Glomerular visceral epithelial cell (primary cell): Measurements from ENCODE around the gene NOX1.

ENCODE experiments used
- DNase-seq: peaks from one replicate; pipeline ENCODE4 v3.0.0-alpha.2; 2016; ENCODE audit errors: extremely low spot score

Gene NOX1

GRCh38 chrX:100874325-100874724 is at the start of gene NOX1:
TSS of gene NOX1 (minus strand) at chrX:100874359. CDS start at chrX:100874139, 220 bp downstream.
- no peak for DNase-seq

GRCh38 chrX:100915562-100915961 is 41.4 kb upstream of the NOX1 start:
- no peak for DNase-seq

- DNase-seq, result no peak
Observed at GRCh38 chrX:100913111-100913510, 39.0 kb upstream of the NOX1 start.

DNA sequence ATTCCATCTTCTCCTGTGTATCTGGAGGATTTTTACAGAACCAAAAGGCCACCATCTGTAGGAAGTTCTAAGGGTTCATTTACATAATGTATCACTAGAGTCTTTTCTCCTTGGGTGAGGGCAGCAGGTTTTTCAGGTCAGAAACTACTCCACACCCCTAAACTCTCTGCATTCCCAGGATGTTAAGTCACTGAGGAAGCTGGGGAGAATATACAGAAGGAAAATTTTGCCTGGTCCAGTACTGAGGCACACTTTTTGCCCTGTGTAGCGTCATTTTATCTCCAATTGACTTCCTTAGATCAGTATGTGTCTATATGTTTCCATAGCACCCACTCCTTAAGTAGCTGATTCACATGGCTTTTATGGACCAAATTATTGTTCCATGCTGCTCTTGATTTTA is 37.6 kb upstream of the NOX1 start:
- no peak for DNase-seq

GRCh38 chrX:100905620-100906019 is 31.5 kb upstream of the NOX1 start:
- no peak for DNase-seq

DNA sequence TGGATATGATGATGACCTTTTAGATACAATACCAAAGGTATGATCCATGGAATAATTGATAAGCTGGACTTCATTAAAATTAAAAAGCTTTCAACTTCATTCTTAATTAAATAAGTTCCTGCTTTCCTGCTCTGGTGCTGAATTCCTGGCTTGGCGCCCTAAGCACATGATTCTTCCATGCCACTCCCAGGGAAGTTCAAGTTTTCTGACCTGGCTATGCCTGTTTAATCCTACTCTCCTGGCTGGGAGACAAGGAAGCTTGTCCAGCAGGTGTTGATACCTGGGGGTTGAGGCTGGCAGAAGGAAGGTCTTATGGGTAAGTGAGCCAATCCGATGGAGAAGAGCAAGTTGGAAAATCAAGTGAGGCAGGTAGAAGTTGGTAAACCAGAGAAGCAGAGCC is 30.3 kb upstream of the NOX1 start:
- no peak for DNase-seq

DNA sequence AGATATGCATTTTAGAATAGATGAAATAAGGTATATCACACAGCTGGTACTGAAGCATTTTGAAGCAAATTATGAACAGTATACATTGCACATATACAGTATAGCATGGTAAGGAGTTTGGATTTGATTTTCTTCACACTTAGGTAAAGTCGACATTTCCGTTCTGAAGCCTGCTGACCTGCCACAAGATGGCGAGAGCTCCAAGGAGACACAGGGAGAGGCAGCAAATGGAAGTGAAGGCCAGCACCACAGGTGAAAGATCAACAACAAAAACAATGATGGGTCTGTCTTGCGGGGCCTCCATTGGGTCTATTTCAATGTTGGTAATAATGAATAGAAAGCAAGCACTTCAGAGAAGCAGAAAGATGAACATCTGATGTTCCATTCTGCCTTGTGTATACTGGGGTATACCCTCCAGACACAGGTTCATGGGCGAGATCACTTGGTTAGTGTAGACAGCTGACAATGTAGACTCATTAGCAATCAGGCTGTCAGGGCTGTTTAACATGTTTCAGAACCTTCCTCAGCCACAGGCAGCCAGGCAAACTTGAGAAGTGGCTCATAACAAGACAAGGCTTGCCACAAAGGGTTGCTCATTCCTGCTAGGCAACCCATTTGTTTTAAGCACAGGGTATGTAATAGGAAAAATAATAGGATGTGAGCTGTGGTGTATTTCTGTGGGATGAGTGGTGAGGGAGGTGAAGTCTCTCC is 21.4 kb upstream of the NOX1 start:
- peak; percentile 27 for DNase-seq

DNA sequence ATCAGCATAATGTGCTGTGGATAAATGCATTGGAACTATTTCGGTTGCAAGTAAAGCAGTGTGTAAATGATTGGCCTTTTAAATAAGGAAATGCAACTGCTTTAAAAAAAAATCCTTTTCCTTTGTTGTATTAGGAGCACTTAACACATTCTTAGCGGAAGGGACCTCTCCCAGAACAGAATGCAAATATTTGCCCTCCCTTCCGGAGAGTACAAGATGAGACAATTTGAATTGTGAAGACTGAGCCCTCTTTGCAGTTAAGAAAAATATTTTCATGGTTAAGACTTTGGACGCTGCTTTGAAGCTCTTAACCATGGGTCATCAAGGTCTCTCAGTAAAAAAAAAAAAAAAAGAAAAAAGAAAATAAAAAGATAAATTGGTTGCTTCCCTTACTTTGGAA is 9.5 kb upstream of the NOX1 start:
- DNase-seq, result no peak

GRCh38 chrX:100880368-100880767 is 6.2 kb upstream of the NOX1 start:
- DNase-seq, result no peak

DNA sequence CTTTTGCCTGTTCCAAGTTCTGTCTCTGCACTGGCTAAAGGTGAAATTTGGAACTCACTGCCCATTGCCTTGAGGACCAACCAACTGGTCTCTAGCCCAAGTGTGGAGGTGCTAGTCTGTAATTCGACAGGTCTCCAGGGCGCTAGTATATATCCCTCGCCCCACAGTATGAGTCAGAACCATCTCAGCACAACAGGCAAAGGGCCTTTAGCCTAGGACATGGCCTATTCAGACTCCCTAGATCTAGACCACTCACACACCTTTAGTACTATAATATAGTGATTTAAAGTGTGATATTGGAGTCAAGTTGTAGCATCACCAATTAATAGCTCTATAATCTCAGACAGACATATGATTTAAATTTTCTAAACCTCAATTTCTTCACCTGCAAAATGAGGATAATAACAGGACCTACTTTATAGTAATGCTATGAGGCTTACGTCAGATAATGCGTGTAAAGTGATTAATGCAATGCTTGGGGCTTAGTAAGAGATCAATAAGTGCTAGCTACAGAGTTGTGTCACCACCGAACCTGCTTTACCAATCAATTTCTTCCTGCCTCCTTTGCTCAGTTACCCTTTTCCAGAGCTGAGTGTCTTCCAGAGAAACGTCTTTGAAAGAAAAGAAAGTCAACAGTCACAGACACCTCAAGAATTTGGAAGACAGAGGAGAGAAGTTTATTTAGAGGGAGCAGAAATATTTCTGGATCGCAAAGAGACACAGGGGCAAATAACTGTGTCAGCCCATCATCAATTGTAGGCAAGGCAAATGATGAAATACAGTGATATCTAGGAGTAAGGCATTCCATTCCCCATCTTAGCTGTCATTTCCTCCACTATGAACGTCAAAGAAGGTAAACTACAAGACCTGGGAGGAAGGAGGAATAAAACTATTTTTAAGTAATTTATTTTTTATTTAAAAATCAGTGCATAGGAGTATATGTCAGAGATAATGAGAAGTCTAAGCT is 2.3 kb downstream of the NOX1 start:
- no peak for DNase-seq

GRCh38 chrX:100870527-100870926 is 3.6 kb downstream of the NOX1 start:
- DNase-seq, result no peak

DNA sequence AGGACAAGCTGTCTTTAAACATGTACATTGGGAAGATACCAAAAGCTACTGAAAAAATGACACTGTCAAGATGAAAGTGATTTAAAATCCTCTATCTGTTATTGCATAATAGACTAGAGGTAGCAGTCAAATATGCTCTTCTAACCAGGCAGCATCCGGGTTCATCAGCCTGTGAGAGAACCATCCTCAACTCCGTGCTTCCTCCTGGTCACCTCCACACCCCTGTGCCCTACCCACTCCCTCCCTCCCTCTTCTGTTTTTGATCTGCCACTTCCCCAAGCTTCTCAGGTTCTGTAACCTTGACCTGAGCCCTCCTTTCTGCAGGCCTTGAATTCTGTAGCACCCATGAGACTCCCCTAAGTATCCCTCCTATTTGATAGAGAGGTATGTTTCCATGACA is 5.9 kb downstream of the NOX1 start:
- no peak for DNase-seq

- peak; percentile 2 for DNase-seq
Observed at GRCh38 chrX:100864657-100865391, 9.3 kb downstream of the NOX1 start.

- DNase-seq, result no peak
Observed at GRCh38 chrX:100863326-100863864, 10.8 kb downstream of the NOX1 start.

DNA sequence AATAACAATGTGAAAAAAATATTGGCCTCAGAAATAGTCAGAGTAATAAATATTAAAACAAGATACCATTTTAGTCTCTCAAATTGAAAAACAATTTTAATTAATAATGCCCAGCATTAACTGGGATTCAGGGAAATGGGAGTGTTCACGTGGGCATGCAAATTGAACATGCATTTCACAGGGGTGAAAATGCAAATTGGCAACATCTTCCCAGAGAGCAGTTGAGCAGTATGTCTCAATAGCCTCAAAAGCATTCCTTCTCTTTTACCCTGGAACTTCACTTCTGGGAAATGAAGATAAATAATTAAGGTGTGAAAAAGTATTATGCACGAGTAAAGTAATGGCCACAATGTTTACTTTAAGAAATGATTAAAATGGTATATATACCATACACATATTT is 21.3 kb downstream of the NOX1 start:
- no peak for DNase-seq

GRCh38 chrX:100850317-100850716 is 23.8 kb downstream of the NOX1 start:
- DNase-seq, result no peak

DNA sequence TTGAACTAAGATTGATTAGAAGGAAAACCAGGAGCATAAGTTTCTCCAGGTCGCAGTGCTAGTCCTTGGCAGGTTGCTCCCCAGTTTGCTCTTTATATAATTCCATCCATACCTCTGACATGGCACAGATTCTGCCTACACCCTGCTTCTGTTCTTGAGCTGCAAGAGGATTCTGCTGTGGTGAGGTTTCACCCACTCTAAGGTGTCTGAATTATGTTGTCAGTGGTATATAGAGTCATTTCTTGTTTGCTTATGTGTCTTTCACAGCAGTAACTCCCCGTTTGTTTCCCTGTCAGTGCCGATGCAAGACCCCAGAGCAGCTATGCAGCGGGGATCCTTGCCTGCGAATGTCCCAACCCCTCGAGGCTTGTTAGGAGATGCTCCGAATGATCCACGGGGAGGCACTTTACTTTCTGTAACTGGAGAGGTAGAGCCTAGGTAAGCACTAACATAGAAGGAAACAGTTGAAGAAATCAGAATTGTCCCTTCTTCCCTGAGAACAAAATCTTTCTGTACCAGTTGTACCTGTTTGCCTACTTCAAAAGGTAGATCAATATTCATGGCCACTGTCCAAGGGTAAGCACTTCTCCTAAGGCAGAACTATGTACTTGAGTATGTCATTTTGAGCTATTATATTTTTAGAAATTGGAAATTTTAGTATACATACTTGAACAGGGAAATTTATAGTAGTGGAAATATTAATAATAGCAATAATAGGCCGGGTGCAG is 42.8 kb downstream of the NOX1 start:
- DNase-seq, result no peak

GRCh38 chrX:100830547-100830946 is 43.6 kb downstream of the NOX1 start:
- DNase-seq, result no peak

- no peak for DNase-seq
Observed at GRCh38 chrX:100830143-100830542, 44.0 kb downstream of the NOX1 start.

DNA sequence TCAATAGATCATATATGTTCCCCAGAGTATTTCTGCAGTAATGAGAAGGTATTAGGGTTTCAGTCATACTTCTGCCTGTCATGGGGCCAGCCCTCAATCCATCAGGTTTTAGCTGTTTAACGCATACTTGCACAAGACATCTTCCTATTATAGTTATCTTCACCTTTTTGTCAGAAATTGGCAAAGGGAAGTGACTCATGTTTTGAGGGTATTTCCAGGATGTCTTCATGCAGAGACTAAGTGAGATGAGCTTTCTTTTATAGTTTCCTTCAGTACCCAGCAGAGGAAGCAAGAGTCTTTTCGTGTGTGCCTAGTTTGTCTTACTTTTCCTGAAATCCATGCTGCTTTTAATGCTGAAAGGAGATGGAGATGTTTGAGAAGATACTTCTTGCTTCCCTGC is 44.4 kb downstream of the NOX1 start:
- peak; percentile 30 for DNase-seq
